ENCODE measurements around the gene DEUP1. TPM values are rescaled to one million over a fixed set of nuclear protein-coding genes. Genes with fewer than 3 reads are reported as not detected.

DEUP1 gene
- not detected for total RNA-seq
- polyA plus RNA-seq = under 1 TPM in 1 of 3 donors, not detected in 2; 0.03 TPM

- Histone ChIP-seq H3K27ac (no peak within 1 kb of the TSS), H3K27me3 (peaks cover 3 to 25% (median 7%) of the 10 kb centered on the region in 3 donors), H3K9me3 (no peaks in the 10 kb centered on the region), H3K4me1 (peaks cover 0 to 10% (median 7%) of the 10 kb centered on the region in 4 donors), H3K4me3 (peak within 1 kb of the TSS in 3 of 4 donors; percentile 18 to 39 (median 39)), H3K36me3 (no peaks in the 10 kb centered on the region)
- no peak for TF ChIP-seq POLR2A (IDR thresholded peaks at IDR 0.05)
- no peak for TF ChIP-seq CTCF (IDR thresholded peaks at IDR 0.05)
- TF ChIP-seq POLR2AphosphoS5 (IDR thresholded peaks at IDR 0.05) = no peak
- TF ChIP-seq EP300 (IDR thresholded peaks at IDR 0.05) = no peak
- intact Hi-C loops (cut with DNase I) = no loop called here
- 4 to 5% methylated on average over 73 of the region's 73 CpGs for WGBS, 2 donors
- DNase-seq = peak; percentile 56
Observed at GRCh38 chr11:93330446-93330984, at the start of gene DEUP1. DEUP1 (plus strand) TSS chr11:93330742; CDS start chr11:93332260, 1,518 bp downstream.

- no peak for DNase-seq
- 54 to 67% methylated on average over 2 of the region's 2 CpGs for WGBS, 2 donors
Observed at GRCh38 chr11:93285430-93285829, 45.1 kb upstream of the DEUP1 start.

GRCh38 chr11:93287434-93287833 is 43.1 kb upstream of the DEUP1 start:
- Histone ChIP-seq H3K27ac (no peak overlapping the region), H3K9me3 (no peaks in the 10 kb centered on the region), H3K4me1 (no peaks in the 10 kb centered on the region), H3K27me3 (no peaks in the 10 kb centered on the region), H3K36me3 (no peaks in the 10 kb centered on the region), H3K4me3 (no peak overlapping the region)
- intact Hi-C loops (cut with DNase I) = no loop called here
- no peak for TF ChIP-seq CTCF (IDR thresholded peaks at IDR 0.05)
- TF ChIP-seq EP300 (IDR thresholded peaks at IDR 0.05) = no peak
- TF ChIP-seq POLR2AphosphoS5 (IDR thresholded peaks at IDR 0.05) = no peak
- no peak for TF ChIP-seq POLR2A (IDR thresholded peaks at IDR 0.05)
- no peak for DNase-seq
- 62 to 84% methylated on average over 2 of the region's 2 CpGs for WGBS, 2 donors

More at GRCh38 chr11:93285430-93285829, 45.1 kb upstream of the DEUP1 start:
- H3K27me3 ChIP-seq = no peaks in the 10 kb centered on the region
- TF ChIP-seq EP300 (IDR thresholded peaks at IDR 0.05) (no peak), POLR2A (IDR thresholded peaks at IDR 0.05) (no peak), CTCF (IDR thresholded peaks at IDR 0.05) (no peak), POLR2AphosphoS5 (IDR thresholded peaks at IDR 0.05) (no peak)
- no peak overlapping the region for H3K27ac ChIP-seq
- no peaks in the 10 kb centered on the region for H3K36me3 ChIP-seq
- H3K4me1 ChIP-seq = no peaks in the 10 kb centered on the region
- no peaks in the 10 kb centered on the region for H3K9me3 ChIP-seq
- H3K4me3 ChIP-seq = no peak overlapping the region
- intact Hi-C loops (cut with DNase I) = no loop called here

- no peak for DNase-seq
- H3K36me3 ChIP-seq = no peaks in the 10 kb centered on the region
- H3K4me3 ChIP-seq = no peak overlapping the region
- WGBS, 2 donors = 32 to 64% methylated on average over 3 of the region's 3 CpGs
- no peaks in the 10 kb centered on the region for H3K9me3 ChIP-seq
- TF ChIP-seq CTCF (IDR thresholded peaks at IDR 0.05) = no peak
- TF ChIP-seq POLR2AphosphoS5 (IDR thresholded peaks at IDR 0.05) = no peak
- TF ChIP-seq POLR2A (IDR thresholded peaks at IDR 0.05) = no peak
- no peak for TF ChIP-seq EP300 (IDR thresholded peaks at IDR 0.05)
- H3K4me1 ChIP-seq = no peaks in the 10 kb centered on the region
- H3K27ac ChIP-seq = no peak overlapping the region
- intact Hi-C loops (cut with DNase I) = no loop called here
- no peaks in the 10 kb centered on the region for H3K27me3 ChIP-seq
Observed at GRCh38 chr11:93288079-93288478, 42.5 kb upstream of the DEUP1 start.

- Histone ChIP-seq H3K27ac (no peak overlapping the region), H3K4me1 (no peaks in the 10 kb centered on the region), H3K4me3 (no peak overlapping the region), H3K27me3 (no peaks in the 10 kb centered on the region), H3K9me3 (no peaks in the 10 kb centered on the region), H3K36me3 (no peaks in the 10 kb centered on the region)
- TF ChIP-seq POLR2AphosphoS5 (IDR thresholded peaks at IDR 0.05) (no peak), POLR2A (IDR thresholded peaks at IDR 0.05) (no peak), CTCF (IDR thresholded peaks at IDR 0.05) (no peak), EP300 (IDR thresholded peaks at IDR 0.05) (no peak)
- WGBS, 2 donors = 90% methylated on average over 2 of the region's 2 CpGs
- intact Hi-C loops (cut with DNase I) = no loop called here
- DNase-seq = no peak
Observed at GRCh38 chr11:93288767-93289166, 41.8 kb upstream of the DEUP1 start.

All from sigmoid colon (tissue), 7 donors.